Body of pancreas (tissue), 4 donors: ENCODE results near the gene SRGAP2C.
"Not testable (repeated sequence)": the region's sequence is repeated elsewhere in the genome, so short reads cannot be mapped to it uniquely, and the experiment has no call there.

Experiments used
- POLR2A ChIP-seq, 3 donors: fragments of 450-650 bp; IDR thresholded peaks; one replicate each; pipeline ENCODE4 v1.6.1; 2016; ENCODE audit warnings: antibody characterized with exemption in 3 of 3, mild to moderate bottlenecking in 2 of 3
- TF ChIP-seq, protein P1 (sequence below), 7 experiments: fragments of 450-650 bp in 4 of 7; fragments of 200-600 bp in 3 of 7; sonication (generic) in 3 of 7; IDR thresholded peaks; one replicate each; pipeline ENCODE4 v1.5.1; 2016 to 2019; ENCODE audit warnings: antibody characterized with exemption in 7 of 7

DNA sequence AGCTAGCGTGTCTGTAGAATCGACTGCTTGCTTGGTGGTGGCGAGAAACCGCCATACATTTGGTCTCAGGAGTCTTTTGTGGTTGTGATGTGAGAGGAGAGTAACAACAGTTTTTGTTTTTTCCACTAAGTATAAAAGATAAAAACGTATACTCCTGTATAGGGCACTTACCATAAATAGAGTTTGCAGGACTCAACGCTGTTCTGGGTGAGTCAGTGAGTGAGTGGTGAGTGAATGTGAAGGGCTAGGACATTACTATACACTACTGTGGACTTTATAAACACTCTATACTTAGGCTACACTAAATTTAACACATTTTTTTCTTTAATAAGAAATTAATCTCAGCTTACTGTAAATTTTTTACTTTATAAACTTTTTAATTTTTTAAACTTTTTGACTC is 44.4 kb upstream of the SRGAP2C start:
- not testable (repeated sequence) for TF ChIP-seq POLR2A (IDR thresholded peaks at IDR 0.05)
- TF ChIP-seq, protein P1, sequence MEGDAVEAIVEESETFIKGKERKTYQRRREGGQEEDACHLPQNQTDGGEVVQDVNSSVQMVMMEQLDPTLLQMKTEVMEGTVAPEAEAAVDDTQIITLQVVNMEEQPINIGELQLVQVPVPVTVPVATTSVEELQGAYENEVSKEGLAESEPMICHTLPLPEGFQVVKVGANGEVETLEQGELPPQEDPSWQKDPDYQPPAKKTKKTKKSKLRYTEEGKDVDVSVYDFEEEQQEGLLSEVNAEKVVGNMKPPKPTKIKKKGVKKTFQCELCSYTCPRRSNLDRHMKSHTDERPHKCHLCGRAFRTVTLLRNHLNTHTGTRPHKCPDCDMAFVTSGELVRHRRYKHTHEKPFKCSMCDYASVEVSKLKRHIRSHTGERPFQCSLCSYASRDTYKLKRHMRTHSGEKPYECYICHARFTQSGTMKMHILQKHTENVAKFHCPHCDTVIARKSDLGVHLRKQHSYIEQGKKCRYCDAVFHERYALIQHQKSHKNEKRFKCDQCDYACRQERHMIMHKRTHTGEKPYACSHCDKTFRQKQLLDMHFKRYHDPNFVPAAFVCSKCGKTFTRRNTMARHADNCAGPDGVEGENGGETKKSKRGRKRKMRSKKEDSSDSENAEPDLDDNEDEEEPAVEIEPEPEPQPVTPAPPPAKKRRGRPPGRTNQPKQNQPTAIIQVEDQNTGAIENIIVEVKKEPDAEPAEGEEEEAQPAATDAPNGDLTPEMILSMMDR (IDR thresholded peaks at IDR 0.05) = not testable (repeated sequence)
